AG04450 (cell line): ENCODE measurements around the gene SLC35F4. TPM values are rescaled to one million over a fixed set of nuclear protein-coding genes. Genes with fewer than 3 reads are reported as not detected.

Experiments
- CTCF ChIA-PET: fragments of 300-600, 350-600 bp; formaldehyde crosslinking; extraction: SDS; loops from one replicate; lab custom pipeline; 2022; ENCODE audit warnings: antibody characterized with exemption, inconsistent platforms; lab: Charles Lee
- POLR2A ChIA-PET: fragments of 350-600 bp; formaldehyde crosslinking; extraction: SDS; loops from one replicate; lab custom pipeline; 2021; ENCODE audit warnings: antibody characterized with exemption, inconsistent platforms; lab: Yijun Ruan, JAX
- DNase-seq: peaks from one replicate; pipeline ENCODE4 v3.0.0-alpha.2; 2011; ENCODE audit warnings: low read depth, low spot score
- H3K27ac ChIP-seq: one replicate; pipeline ENCODE4 v1.5.1; 2012; ENCODE audit warnings: low read depth, low read length, control low read depth
- H3K27me3 ChIP-seq: one replicate; pipeline ENCODE4 v1.6.0; 2012; ENCODE audit warnings: low read length; ENCODE audit not compliant: control insufficient read depth, insufficient read depth
- H3K4me3 ChIP-seq: 2 replicates; pipeline ENCODE4 v1.5.1; 2011; ENCODE audit warnings: mild to moderate bottlenecking, low read depth, low read length, control low read depth
- H3K9me3 ChIP-seq: 2 replicates; pipeline ENCODE4 v1.5.1; 2012; ENCODE audit warnings: low read length; ENCODE audit not compliant: control insufficient read depth, insufficient read depth
- polyA plus RNA-seq: library from polyadenylated mRNA; depleted of rRNA; stranded (reverse); fragments of >200 nt; gene quantifications from 2 replicates; pipeline ENCODE4 v1.2.3, GENCODE V29; 2011
- TF ChIP-seq, protein P1 (sequence below): IDR thresholded peaks from 2 replicates; pipeline ENCODE4 v1.5.1; 2011; ENCODE audit warnings: low read depth, low read length, control low read depth, inconsistent platforms

The SLC35F4 gene
- polyA plus RNA-seq, 1 experiment, result not detected

DNA sequence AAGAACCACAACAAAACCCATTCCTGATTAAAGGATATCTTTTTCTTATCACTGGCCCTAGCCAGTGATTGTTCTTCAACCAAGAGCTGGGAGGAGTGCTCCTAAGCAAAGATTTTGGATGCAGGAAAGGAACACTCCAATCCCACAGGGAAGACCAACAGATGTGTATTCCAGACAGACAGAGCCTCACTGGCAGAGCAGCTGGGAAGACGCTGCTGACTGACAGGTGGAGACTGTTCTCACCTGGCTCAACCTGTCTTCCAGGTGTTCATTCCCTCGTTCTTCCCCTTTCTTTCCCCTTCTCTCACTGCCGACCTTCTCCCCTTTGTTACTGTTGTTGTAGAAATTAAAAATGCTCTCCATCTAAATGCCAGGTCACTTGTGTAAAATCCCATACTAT lies 282.5 kb downstream of the SLC35F4 start:
- TF ChIP-seq, protein P1, sequence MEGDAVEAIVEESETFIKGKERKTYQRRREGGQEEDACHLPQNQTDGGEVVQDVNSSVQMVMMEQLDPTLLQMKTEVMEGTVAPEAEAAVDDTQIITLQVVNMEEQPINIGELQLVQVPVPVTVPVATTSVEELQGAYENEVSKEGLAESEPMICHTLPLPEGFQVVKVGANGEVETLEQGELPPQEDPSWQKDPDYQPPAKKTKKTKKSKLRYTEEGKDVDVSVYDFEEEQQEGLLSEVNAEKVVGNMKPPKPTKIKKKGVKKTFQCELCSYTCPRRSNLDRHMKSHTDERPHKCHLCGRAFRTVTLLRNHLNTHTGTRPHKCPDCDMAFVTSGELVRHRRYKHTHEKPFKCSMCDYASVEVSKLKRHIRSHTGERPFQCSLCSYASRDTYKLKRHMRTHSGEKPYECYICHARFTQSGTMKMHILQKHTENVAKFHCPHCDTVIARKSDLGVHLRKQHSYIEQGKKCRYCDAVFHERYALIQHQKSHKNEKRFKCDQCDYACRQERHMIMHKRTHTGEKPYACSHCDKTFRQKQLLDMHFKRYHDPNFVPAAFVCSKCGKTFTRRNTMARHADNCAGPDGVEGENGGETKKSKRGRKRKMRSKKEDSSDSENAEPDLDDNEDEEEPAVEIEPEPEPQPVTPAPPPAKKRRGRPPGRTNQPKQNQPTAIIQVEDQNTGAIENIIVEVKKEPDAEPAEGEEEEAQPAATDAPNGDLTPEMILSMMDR, result no peak
- DNase-seq, result no peak
- Histone ChIP-seq H3K27ac (no peak overlapping the region), H3K27me3 (no peaks in the 10 kb centered on the region), H3K9me3 (peaks cover 4% of the 10 kb centered on the region; the same call in 1 of the 2 replicates), H3K4me3 (no peak overlapping the region)
- POLR2A ChIA-PET, result no interaction called here
- CTCF ChIA-PET, result no interaction called here

DNA sequence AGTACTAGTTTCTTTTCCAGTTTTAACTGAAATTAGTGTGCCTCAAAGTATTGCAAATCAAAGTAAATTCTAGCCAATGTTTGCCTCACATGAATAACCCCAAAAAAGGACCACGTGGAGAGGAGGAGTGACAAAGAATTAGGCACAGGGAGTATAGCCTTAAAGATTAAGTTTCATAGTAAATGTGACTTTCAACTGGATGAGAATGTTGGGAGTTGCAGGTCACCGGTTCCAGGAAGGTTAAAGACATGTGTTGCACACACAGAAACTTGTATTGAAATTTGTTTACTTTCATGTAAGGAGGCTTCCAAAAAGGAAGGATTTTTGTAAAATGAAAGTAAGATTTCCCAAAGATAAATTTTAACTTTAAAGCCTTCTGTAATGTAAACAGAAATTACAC lies 283.1 kb downstream of the SLC35F4 start:
- CTCF ChIA-PET, result no interaction called here
- Histone ChIP-seq H3K27me3 (no peaks in the 10 kb centered on the region), H3K9me3 (peaks cover 4% of the 10 kb centered on the region; the same call in 1 of the 2 replicates), H3K27ac (no peak overlapping the region), H3K4me3 (no peak overlapping the region)
- no peak for DNase-seq
- POLR2A ChIA-PET, result no interaction called here
- TF ChIP-seq, protein P1, result no peak

DNA sequence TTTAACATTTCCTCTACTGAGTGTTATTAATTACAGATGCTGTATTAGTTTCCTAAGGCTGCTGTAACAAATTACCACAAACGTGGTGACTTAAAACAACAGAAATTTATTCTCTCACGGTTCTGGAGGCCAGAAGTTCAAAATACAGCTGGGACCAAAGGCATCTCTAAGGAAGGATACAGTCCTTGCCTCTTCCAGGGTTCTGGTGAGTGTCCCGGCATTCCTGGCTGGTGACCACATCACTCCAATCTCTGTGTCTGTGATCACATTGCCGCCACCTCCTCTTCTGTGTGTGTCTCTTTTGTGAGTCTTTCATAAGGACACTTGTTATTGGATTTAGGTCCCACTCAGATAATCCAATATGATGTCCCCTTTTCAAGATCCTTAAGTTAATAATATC lies 287.1 kb downstream of the SLC35F4 start:
- Histone ChIP-seq H3K27ac (no peak overlapping the region), H3K9me3 (peaks cover 4% of the 10 kb centered on the region; the same call in 1 of the 2 replicates), H3K27me3 (no peaks in the 10 kb centered on the region), H3K4me3 (no peak overlapping the region)
- DNase-seq, result no peak
- ChIA-PET CTCF (no interaction called here), POLR2A (no interaction called here)
- TF ChIP-seq, protein P1, result no peak

DNA sequence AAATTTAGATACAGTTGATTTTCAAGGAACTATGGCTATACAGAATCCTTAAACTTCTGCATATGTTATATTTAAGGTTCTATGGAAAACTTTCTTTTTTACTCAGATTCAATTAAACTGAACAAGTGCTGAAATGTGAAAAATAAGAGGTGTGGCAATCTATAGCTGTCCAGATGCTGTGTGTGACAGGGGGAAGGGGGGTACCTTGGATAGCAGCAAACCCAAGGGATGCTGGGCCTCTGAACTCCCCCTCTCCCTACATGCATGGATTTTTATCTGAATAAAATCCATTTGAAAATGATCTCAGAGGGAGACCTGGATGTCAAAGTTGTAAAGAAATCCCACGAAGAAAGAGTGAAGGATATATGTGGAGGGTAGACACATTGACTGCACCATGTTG lies 289.4 kb downstream of the SLC35F4 start:
- H3K27ac ChIP-seq, result no peak overlapping the region
- CTCF ChIA-PET, result no interaction called here
- POLR2A ChIA-PET, result no interaction called here
- H3K9me3 ChIP-seq, result no peaks in the 10 kb centered on the region
- no peak overlapping the region for H3K4me3 ChIP-seq
- TF ChIP-seq, protein P1, result no peak
- DNase-seq, result no peak
- no peaks in the 10 kb centered on the region for H3K27me3 ChIP-seq

DNA sequence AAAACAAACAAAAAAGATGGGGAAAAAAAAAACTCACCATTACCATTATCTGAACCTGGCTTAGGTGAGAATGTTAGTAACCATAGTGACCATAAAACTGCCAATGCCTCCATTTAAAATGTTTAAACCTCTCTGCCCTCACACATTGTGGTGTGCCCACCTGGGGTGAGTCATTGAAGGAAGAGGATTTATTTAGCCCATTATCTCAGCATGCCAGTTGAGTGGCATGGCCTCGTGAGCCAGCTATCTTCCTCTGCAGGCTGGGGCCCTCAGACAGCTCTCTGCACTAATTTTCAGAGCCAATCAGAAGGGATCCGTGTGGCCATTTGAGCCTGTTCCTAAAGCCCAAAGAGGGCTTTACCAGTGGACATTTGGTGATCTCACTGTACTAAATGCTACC lies 290.4 kb downstream of the SLC35F4 start:
- POLR2A ChIA-PET, result no interaction called here
- TF ChIP-seq, protein P1, result no peak
- Histone ChIP-seq H3K27ac (no peak overlapping the region), H3K27me3 (no peaks in the 10 kb centered on the region), H3K4me3 (no peak overlapping the region), H3K9me3 (no peaks in the 10 kb centered on the region)
- CTCF ChIA-PET, result no interaction called here
- DNase-seq, result no peak
